ENCODE data around the gene TFCP2.

TFCP2 gene

GRCh38 chr12:51077930-51078329, 95.0 kb downstream of the TFCP2 start:
- no peaks in the 10 kb centered on the region for H3K36me3 ChIP-seq (ENCODE audit: insufficient read depth, low read length)
- no peaks in the 10 kb centered on the region for H4K20me1 ChIP-seq (ENCODE audit: insufficient read depth, low read length)
- no peaks in the 10 kb centered on the region for H3K79me2 ChIP-seq (ENCODE audit: insufficient read depth, low read length)

GRCh38 chr12:51076236-51076930, 96.6 kb downstream of the TFCP2 start:
- Histone ChIP-seq H3K4me2 (ENCODE audit: low read length) (no peak overlapping the region), H3K36me3 (ENCODE audit: insufficient read depth, low read length) (no peaks in the 10 kb centered on the region), H3K27ac (ENCODE audit: low read depth, low read length, poor library complexity, severe bottlenecking) (no peak overlapping the region), H3K9me2 (ENCODE audit: low read depth, low read length) (no peaks in the 10 kb centered on the region), H3F3A (ENCODE audit: insufficient read depth, low read length) (no peaks in the 10 kb centered on the region), H4K20me1 (ENCODE audit: insufficient read depth, low read length) (no peaks in the 10 kb centered on the region), H3K9me3 (ENCODE audit: low read length) (no peaks in the 10 kb centered on the region), H3K4me1 (ENCODE audit: insufficient read depth, low read length, severe bottlenecking) (no peaks in the 10 kb centered on the region), H3K79me2 (ENCODE audit: insufficient read depth, low read length) (no peaks in the 10 kb centered on the region), H2AFZ (ENCODE audit: low read length) (no peak overlapping the region), H3K27me3 (ENCODE audit: insufficient read depth, low read length) (no peaks in the 10 kb centered on the region), H3K4me3 (ENCODE audit: low read depth, low read length, poor library complexity, severe bottlenecking) (no peak overlapping the region), H3K9ac (ENCODE audit: low read length) (no peak overlapping the region)
- TF ChIP-seq EZH2 (IDR thresholded peaks at IDR 0.05; ENCODE audit: borderline replicate concordance, low read length) (no peak), CTCF (IDR thresholded peaks at IDR 0.05; ENCODE audit: low read length) (no peak)

More at GRCh38 chr12:51077930-51078329, 95.0 kb downstream of the TFCP2 start:
- Histone ChIP-seq H3K9me2 (ENCODE audit: low read depth, low read length) (no peaks in the 10 kb centered on the region), H3K4me1 (ENCODE audit: insufficient read depth, low read length, severe bottlenecking) (peaks cover 13% of the 10 kb centered on the region), H3K27ac (ENCODE audit: low read depth, low read length, poor library complexity, severe bottlenecking) (no peak overlapping the region), H3K4me3 (ENCODE audit: low read depth, low read length, poor library complexity, severe bottlenecking) (no peak overlapping the region), H3K9ac (ENCODE audit: low read length) (no peak overlapping the region), H3F3A (ENCODE audit: insufficient read depth, low read length) (no peaks in the 10 kb centered on the region), H3K9me3 (ENCODE audit: low read length) (no peaks in the 10 kb centered on the region), H2AFZ (ENCODE audit: low read length) (no peak overlapping the region), H3K27me3 (ENCODE audit: insufficient read depth, low read length) (no peaks in the 10 kb centered on the region), H3K4me2 (ENCODE audit: low read length) (no peak overlapping the region)
- TF ChIP-seq CTCF (IDR thresholded peaks at IDR 0.05; ENCODE audit: low read length) (no peak), EZH2 (IDR thresholded peaks at IDR 0.05; ENCODE audit: borderline replicate concordance, low read length) (no peak)

GRCh38 chr12:51075390-51075789, 97.5 kb downstream of the TFCP2 start:
- TF ChIP-seq EZH2 (IDR thresholded peaks at IDR 0.05; ENCODE audit: borderline replicate concordance, low read length) (no peak), CTCF (IDR thresholded peaks at IDR 0.05; ENCODE audit: low read length) (no peak)
- H3K4me2 ChIP-seq (ENCODE audit: low read length), result no peak overlapping the region
- no peaks in the 10 kb centered on the region for H4K20me1 ChIP-seq (ENCODE audit: insufficient read depth, low read length)
- H3K9me3 ChIP-seq (ENCODE audit: low read length), result no peaks in the 10 kb centered on the region
- no peaks in the 10 kb centered on the region for H3K4me1 ChIP-seq (ENCODE audit: insufficient read depth, low read length, severe bottlenecking)
- no peaks in the 10 kb centered on the region for H3K9me2 ChIP-seq (ENCODE audit: low read depth, low read length)
- H3F3A ChIP-seq (ENCODE audit: insufficient read depth, low read length), result no peaks in the 10 kb centered on the region
- H3K27me3 ChIP-seq (ENCODE audit: insufficient read depth, low read length), result no peaks in the 10 kb centered on the region
- H3K27ac ChIP-seq (ENCODE audit: low read depth, low read length, poor library complexity, severe bottlenecking), result no peak overlapping the region
- H3K9ac ChIP-seq (ENCODE audit: low read length), result no peak overlapping the region
- H3K79me2 ChIP-seq (ENCODE audit: insufficient read depth, low read length), result no peaks in the 10 kb centered on the region
- H2AFZ ChIP-seq (ENCODE audit: low read length), result no peak overlapping the region
- H3K36me3 ChIP-seq (ENCODE audit: insufficient read depth, low read length), result no peaks in the 10 kb centered on the region
- no peak overlapping the region for H3K4me3 ChIP-seq (ENCODE audit: low read depth, low read length, poor library complexity, severe bottlenecking)

Data from OCI-LY1 (cell line).